Measurements from ENCODE around the gene LIFR.

DNA sequence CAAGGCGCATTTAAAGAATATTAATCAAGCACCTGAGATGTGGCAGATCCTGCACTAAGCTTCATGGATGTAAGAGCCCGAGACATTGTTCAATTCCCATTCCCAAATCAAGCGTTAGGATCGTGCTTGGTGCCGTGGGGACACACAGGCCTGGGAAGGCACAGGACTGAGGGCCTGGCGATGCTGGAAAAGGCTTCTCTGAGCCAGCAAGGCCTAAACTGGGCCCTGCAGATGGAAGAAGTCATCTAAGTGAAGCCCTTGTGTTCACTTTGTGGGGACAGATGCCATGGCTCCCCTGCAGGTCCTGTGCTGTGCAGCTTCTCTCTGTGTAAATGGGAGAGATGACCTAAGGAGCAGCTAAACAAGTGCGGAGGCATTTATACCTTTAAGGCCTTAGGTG, 83.9 kb downstream of the LIFR start:
- TF ChIP-seq SIN3A (IDR thresholded peaks at IDR 0.05; ENCODE audit: low read depth) (no peak), POLR2AphosphoS5 (IDR thresholded peaks at IDR 0.05; ENCODE audit: low read depth, low read length) (no peak), ATF3 (IDR thresholded peaks at IDR 0.05) (no peak), EZH2phosphoT487 (IDR thresholded peaks at IDR 0.05; ENCODE audit: borderline replicate concordance) (no peak), POLR2A (IDR thresholded peaks at IDR 0.05; ENCODE audit: borderline replicate concordance, extremely low read depth, insufficient read depth, insufficient read length) (no peak), CEBPB (IDR thresholded peaks at IDR 0.05; ENCODE audit: low read depth) (no peak), YY1 (IDR thresholded peaks at IDR 0.05; ENCODE audit: extremely low read depth, insufficient replicate concordance, low read depth, low read length) (no peak), ELF1 (IDR thresholded peaks at IDR 0.05; ENCODE audit: borderline replicate concordance, low read depth) (no peak), JUND (IDR thresholded peaks at IDR 0.05) (no peak), EZH2 (IDR thresholded peaks at IDR 0.05) (no peak), TCF7L2 (IDR thresholded peaks at IDR 0.05; ENCODE audit: borderline replicate concordance, extremely low read depth, insufficient read depth, insufficient read length) (no peak), SP1 (IDR thresholded peaks at IDR 0.05; ENCODE audit: low read depth) (no peak)
- TF ChIP-seq, protein P1, sequence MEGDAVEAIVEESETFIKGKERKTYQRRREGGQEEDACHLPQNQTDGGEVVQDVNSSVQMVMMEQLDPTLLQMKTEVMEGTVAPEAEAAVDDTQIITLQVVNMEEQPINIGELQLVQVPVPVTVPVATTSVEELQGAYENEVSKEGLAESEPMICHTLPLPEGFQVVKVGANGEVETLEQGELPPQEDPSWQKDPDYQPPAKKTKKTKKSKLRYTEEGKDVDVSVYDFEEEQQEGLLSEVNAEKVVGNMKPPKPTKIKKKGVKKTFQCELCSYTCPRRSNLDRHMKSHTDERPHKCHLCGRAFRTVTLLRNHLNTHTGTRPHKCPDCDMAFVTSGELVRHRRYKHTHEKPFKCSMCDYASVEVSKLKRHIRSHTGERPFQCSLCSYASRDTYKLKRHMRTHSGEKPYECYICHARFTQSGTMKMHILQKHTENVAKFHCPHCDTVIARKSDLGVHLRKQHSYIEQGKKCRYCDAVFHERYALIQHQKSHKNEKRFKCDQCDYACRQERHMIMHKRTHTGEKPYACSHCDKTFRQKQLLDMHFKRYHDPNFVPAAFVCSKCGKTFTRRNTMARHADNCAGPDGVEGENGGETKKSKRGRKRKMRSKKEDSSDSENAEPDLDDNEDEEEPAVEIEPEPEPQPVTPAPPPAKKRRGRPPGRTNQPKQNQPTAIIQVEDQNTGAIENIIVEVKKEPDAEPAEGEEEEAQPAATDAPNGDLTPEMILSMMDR (IDR thresholded peaks at IDR 0.05 in 2 of 3, conservative IDR thresholded peaks at IDR 0.05 in 1 of 3; ENCODE audit: borderline replicate concordance in 1 of 3, insufficient read depth in 1 of 3, low read depth in 2 of 3, low read length in 2 of 3), result no peak

All from HCT116 (cell line).